NCI-H1417 treated with DMSO at 0.1 percent for 48 hours (cell line): Measurements from ENCODE around the gene HOATZ.

Experiments used
- DNase-seq: peaks from one replicate; lab custom pipeline; 2025; lab: John Stamatoyannopoulos, UW

The HOATZ gene

DNA sequence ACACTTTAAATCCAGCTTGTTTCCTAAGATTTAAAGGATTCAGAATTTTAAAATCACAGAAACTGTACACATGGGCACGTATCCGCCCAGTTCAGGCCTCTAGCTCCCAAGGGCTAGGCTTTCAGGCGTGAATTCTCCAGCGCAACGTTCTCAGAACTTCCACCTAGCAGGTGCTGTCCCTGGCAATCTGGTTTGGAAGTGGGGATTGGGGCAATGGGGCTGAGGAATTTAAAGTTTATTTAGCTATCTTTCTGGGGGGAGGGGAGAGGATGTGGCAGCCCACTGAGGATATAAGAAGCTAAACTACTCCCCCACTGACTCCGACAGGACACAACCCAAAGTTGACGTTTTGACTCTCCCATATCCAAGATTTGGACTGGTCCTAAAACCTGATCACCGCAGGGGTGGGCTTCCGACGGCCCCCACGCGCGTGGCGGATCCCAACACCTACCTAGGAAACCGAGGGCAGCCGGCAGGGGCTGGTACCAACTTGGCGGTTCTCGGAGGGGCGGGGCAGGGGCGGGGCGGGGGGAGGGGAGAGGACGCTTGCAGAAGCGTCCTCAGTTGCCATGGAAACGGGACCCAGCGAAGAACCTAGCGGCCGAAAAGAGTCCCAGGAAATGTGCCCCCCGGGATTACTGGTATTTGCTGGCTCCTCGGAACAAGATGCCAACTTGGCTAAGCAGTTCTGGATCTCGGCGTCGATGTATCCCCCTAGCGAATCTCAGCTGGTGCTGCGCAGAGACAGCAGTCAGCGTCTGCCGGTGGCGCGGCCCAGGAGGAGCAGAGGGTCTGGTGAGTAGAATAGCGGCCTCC lies at the start of gene HOATZ:
Gene HOATZ, plus strand, starts transcription at position 563 of the 816 bp plus-strand sequence. Its CDS starts 7 bp downstream, at position 570.
- no peak for DNase-seq

DNA sequence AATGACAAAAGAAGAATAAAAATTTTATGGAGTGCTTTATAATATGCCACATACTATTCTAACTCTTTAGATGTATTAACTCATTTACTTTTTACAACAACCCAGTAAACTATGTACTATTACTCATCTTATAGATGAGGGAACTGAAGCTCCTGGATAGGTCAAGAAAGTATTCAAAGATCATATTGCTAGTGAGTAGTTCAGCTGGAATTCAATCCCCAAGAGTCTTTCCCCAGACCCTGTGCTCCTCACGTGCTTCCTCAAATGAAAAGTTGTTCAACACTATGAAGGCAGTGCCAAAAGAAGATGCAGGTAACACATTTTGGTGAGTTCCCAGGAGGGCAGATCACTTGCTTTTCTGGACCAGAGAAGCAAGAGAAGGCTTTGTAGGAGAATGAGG lies 49.2 kb upstream of the HOATZ start:
- no peak for DNase-seq

DNA sequence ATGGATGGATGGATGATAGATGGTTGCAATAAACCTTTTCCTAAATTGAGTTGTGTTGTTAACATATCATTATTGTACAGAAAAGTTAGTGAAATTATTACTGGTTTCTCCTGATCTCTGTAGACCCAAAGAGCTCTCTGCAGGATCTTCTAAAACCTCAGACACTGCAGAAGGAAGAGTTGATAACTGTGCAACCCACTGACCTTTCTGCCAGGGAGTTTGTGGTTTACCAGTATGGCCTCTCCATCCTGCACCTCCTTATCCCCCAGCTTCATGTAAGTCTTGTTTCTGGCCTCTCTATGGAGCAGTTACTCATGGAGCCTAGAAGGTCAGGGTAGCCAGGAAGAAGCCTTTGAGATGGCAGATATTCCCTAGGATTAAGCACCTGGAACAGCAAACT lies 48.0 kb upstream of the HOATZ start:
- no peak for DNase-seq

DNA sequence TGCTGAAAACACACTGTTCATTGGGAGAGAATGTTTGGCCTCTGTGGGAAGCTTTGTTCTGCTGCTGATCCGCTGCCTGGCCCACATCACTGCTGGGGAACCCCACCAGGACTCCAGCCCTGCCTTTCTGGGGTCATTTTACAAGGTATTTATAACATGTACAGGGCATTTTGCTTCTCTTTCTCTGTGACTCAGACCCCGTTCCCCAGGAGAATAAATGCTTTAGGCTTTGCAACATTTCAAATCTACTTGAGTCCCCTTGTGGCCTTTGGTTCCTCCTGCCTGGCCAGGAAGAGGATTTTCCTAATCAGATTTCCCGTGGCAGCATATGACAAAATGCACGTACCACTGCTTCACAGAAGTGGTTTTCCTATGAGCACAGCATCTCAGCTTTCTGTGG lies 45.4 kb upstream of the HOATZ start:
- no peak for DNase-seq

DNA sequence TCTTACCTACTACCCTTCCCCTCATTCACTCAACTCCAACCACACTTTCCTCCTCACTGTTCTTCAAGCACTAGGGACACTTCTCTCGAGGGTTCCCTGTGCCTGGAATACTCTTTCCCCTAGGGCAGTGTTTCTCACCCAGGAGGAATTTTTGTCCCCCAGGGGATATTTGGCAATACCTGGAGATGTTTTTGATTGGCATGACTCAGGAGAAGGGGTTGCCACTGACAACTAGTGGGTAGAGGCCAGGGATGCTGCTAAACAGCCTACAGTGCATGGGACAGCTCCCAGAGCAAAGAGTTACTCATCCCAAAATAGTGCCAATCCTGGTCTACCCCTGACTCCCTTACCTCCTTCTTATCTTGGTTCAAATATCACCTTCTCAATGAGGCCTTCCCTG lies 42.4 kb upstream of the HOATZ start:
- DNase-seq = no peak

DNA sequence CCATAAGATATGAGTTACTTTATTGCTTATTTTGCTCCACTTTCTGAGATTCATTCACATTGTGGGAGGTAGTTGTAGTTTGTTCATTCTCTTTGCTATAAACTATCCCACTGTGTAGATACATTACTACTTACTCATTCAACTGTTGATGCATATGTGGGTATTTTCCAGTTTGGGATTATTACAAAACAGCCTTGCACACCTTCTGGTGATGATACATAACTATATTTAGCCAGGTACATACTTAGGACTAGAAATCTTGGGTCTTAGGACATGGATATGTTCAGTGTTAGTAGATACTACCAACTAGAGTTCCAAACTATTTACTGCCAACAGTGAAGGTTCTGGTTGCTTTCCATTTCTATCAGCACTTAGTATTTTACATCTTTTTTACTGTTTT lies 40.1 kb upstream of the HOATZ start:
- no peak for DNase-seq

DNA sequence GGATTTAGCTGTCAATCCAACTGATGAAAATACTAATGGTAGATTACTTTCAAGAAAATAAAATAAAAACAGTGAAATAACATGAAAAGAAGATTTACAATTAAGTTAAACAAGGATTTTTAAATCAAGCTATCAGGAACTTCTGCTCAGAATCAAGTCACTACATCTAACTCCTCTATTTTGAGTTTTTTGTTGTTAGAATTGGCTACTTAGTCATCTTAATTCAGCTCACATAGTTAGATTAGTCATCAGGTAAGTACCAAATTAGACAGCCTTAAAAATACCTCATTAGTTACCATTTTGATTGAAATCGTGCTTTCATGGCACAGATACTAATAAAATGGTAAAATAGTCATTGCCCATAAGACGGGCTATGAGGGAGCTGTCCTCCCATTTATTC lies 38.2 kb upstream of the HOATZ start:
- DNase-seq = no peak

DNA sequence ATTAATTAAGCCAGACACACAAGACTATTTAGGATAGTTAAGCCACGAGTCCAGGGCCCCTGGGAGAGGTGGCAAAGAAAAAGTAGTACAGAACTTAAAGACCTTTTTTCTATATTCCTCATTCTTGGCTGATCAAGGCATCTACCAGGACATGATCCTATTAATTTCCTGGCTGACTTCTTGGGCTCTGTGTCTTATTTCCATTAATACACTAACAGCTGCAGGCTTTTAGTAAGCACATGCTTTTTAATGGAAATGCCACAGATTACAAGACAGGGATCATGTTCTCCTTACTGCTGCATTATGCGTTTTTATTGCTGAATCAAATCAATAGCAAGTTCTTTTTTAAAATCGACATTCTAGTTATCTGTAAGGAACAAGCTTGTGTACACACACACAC lies 37.6 kb upstream of the HOATZ start:
- no peak for DNase-seq

DNA sequence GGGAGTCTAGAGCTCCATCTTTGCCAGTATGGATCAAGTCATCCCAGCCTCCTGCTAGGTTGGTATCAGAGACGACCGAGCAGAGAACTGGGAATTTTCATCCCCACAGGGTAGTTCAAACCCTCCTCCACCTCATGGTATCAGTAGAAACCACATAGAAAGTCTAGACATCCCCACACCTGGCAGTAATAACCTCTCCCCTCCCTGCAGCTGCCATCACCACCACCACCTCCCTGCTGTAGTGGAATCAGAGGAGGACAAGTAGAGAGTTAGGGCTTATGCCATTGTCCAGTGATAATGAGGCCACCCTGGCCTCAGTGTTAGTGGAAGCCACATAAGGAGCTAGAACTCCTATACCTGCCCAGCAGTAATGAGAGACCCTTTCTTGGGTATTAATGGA lies 36.7 kb upstream of the HOATZ start:
- no peak for DNase-seq

DNA sequence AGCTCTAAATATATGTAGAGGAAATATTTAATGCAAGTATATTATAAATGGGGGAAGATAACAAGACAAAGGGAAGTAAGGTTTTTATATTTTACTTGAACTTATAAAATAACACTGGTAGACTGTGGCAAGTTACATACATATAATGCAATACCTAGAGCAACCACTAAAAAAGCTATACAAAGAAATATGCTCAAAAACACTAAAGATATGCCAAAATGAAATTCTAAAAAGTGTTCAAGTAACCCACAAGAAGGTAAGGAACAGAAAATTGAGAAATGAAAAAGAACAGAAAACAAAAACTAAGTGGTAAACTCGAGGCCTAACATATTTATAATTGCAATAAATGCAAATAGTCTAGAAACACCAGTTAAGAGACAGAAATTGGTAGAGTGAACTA lies 34.9 kb upstream of the HOATZ start:
- no peak for DNase-seq

DNA sequence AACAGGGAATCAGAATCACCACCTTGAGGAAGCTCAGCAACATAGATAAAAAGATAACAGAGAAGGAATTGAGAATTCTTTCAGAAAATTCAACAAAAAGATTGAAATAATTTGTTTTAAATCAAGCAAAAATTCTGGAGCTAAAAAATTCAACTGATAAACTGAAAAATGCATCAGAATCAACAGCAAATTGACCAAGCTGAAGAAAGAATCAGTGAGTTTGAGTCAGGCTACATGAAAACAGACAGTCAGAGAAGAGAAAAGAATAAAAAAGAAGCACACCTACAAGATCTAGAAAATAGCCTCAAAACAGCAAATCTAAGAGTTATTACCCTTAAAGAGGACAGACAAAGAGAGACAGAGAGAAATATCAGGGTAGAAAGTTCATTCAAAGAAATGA lies 31.1 kb upstream of the HOATZ start:
- no peak for DNase-seq

DNA sequence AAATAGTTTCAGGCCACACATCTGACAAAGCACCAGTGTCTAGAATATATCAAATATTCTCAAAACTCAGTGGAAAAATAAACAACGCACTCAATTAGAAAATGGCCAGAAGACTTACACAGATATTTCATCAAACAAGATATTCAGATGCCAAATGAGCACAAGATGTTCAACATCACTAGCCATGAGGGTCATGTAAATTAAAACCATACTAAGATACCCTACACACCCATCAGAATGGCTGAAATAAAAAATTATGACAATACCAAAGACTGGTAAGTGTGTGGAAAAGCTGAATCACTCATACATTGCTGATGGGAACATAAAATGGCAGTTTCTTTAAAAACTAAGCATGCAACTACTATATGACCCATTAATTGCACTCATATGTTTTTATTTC lies 24.1 kb upstream of the HOATZ start:
- DNase-seq = no peak

DNA sequence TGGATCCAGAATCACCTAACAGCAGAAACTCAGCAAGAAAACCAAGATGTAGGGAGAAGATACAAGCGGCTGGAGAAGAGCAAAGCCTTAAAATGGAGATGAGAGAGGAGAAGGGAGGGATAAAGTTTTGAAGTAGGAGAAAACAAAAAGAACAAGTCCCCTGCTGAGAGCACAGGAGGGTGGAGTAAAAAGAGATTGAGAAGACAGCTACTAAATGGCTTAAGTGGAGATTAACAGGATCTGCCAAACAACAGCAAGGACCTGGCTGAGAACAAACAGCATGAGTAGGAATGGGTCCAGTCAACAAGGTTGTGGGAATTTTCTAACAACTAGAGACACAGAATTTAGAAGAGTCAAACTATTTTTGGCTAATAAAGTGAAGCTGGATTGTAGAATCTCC lies 20.5 kb upstream of the HOATZ start:
- no peak for DNase-seq

DNA sequence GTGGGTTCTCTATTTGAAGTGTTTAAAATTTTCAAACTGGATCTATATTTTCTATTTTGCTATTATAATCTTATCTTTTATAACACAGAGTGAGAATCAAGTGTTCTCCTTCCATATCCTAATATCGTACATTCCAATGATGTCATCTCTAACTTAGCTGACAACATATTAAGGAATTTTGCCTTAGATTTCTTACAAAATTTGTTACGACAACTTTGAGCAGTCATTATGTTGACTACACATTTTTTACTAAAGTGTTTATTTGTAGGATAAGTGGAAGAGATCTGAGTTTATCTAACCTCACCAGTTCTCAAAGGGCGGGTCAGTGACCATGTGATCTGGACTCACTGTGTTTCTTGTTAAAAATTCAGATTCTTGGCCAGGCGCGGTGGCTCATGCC lies 15.1 kb upstream of the HOATZ start:
- no peak for DNase-seq

DNA sequence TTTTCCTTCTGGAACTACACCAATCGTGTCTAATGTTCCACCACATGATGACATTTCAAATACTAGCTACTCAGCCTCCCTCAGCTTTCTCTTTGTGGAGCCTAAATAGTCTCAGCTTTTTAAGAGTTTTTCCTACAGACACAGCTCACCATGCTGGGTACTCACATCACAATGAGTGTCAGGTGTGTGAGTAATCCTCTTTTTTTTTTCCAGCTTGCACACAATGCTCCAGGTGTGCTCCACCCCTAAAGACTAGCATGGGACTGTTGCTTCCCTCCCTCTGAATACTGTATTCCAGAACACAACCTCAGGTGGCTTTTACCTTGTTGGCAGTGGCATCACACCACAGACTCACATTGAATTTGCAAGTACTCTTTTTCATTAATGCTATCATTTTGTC lies 14.1 kb upstream of the HOATZ start:
- DNase-seq = no peak

DNA sequence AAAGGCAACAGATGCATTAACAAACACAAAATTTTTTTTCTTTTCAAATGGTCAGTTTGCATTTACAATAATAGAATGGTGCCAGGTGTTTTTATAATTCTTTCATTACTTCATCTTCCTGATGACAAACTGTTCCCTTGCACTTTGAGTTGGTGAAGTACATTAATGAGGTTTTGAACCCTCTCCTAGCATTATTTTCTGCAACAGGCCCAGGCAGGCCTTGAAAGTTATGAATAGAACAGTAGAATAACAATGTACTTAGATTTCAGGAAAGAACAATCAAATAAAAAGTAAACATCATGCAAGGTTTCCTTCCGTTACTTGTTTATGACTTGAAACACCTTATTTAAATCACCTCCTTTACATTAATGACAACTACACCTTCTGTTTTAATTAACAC lies 12.0 kb upstream of the HOATZ start:
- no peak for DNase-seq

DNA sequence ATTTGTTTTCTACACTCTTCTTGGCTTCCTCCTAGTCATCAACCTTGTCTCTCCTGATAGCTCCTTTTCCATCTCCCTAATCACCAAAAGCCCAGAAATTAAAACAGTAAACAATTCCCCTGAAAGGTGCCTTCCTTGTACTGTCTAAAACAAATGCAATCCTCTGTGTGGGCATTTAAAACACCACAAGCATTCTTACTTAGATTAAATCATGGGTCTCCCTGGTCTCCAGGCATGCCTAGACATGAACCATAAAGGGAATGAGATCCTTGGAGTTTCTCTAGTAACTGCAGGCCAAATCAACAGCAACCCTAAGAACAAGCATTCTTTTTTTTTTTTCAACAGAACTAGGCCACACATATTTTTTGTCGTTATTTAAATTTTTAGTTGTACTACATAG lies 4.3 kb upstream of the HOATZ start:
- DNase-seq = no peak

DNA sequence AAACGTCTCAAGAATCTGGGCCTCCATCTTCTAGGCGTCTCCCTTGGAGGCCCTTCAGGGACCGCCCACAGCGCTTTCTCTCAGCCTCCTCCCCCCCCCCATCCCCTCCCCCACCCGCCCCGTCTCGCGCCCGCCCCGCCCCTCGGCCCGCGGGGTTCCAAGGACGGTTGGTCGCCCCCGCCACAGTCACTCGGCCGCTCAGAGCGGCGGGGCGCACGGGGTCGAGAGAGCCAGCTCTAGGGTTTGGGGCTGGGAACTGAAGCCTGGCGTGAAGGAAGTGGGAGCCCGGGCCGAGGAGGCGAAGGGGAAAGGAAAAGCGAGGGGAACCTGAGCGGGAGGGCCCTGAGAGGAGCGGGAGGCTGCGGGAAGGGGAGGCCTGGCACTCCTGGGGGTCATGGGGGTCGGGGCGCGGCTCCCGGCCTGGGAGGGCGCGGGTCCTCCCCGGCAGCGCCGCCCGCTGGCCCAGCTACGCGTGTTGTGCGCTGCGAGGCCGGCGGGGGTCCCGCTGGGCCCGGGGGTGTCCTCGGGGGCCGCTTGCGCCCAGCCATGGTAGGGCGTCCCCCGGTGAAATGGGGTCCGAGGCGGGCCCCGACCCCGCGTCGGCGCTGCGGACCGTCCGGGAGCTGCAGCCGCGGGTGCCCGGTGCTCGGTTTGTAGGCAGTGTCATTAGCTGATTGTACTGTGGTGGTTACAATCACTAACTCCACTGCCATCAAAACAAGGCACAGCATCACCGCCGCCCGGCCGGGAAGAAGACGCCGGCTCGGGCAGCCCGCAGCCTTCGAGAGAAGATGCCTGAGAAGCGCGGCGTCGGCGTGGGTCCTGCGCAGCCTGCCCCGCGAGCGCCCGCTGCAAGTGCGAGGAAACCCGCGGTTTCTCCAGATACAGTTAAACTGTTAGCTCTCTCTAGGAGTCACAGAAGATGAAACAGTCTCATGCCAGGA lies 2.0 kb upstream of the HOATZ start, which contains the start of gene BTG4:
Gene BTG4, minus strand, starts transcription at position 91 of the 944 bp plus-strand sequence. CDS start 13,610 bp downstream, outside the sequence.
- DNase-seq = no peak

DNA sequence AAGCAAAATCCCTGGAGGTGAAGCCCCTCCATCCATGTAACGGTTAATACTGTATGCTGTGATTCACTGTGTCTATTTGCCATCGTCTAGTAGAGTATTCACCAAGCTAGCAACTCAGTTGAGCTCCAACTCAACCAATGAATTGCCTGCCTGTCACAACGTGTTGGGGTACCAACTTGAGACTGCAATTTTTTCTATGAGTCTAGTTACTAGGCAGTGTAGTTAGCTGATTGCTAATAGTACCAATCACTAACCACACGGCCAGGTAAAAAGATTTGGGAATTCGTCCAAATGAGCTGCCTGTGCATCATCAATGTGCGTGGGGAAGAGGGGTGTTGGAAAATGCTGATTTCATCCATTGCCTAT lies 1.4 kb upstream of the HOATZ start:
- no peak for DNase-seq

DNA sequence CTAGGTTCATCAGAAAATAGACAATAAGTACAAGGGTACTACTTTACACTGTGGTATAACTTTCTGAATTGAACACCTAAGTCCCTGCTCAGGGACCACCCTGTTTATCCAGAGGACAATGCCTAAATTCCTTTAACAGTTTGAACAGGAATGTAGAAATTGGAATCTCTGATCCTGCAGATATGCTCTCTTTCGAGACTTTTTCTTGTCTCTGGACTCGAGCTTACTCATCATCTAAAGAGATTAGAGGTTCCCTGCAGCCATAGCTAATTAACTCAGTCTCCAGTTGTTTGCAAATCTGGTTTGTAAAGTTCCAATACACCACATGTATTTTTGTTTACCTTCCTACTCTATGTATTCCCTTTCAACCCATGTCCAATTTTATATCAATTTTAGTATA lies 1.0 kb downstream of the HOATZ start:
- no peak for DNase-seq

DNA sequence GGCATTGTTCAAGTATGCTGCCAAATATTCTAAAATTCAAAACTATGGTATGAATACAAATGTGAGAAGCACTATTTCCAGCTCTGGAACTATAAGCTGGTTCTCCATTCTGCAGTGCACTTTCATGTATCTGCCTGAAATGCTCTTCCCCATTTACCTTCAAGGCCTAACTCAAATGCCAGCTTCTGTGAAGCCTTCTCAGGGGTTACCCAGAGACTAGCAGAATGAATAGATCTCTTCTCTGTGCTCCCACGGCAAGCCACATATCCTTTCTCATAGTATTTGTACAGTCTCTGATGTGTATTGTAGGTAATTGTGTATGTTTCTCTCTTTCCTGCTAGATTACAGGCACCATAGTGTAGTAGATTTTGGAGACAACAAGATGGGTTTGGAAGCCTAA lies 4.1 kb downstream of the HOATZ start:
- no peak for DNase-seq

DNA sequence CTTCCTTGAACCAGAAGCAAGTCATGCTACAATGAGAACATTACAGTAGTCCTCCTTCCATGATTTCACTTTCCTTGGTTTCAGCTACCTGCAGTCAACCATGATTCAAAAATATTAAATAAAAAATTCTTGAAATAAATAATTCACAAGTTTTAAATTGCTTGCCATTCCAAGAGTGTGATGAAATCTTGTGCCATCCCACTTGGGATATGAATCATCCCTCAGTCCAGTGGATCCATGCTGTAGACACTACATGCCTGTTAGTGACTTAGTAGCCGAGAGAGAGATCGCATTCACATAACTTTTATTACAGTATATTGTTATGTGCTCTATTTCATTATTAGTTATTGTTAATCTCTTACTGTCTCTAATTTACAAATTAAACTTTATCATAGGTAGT lies 6.0 kb downstream of the HOATZ start:
- no peak for DNase-seq

DNA sequence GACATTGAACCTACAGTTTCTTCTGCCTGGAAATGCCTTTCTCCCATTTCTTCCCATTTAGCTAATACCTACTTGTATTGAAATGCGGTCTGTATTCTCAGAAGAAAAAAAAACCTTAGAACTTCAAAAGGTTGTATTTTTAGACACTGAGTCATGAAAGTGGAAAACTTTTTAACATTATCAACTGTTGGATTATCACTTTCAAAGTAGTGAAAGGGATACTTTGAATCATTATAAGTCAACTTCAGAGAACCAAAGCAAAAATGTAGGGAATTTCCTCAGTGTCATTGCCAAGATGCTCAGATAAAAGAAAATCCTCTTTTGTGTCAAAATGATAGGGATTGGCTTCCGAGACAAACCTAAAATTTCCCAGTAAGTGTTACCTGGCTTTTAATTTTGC lies 6.6 kb downstream of the HOATZ start:
- DNase-seq = no peak
